RWPE1 (cell line): ENCODE measurements around the gene TMEM260.

Experiments used
- CTCF ChIA-PET: fragments of 350-600 bp; sonication (Branson Sonifier 250); formaldehyde crosslinking; extraction: SDS; loops from one replicate; lab custom pipeline; 2021; lab: Yijun Ruan, JAX
- POLR2A ChIA-PET: fragments of 400-600 bp; formaldehyde crosslinking; extraction: SDS; loops from one replicate; lab custom pipeline; 2020; ENCODE audit warnings: antibody characterized with exemption; ENCODE audit not compliant: low non-redundant PET; lab: Yijun Ruan, JAX
- DNase-seq: peaks from one replicate; pipeline ENCODE4 v3.0.0; 2012; ENCODE audit warnings: low spot score
- H3K27ac ChIP-seq: fragments of 450-650 bp; 2 replicates; pipeline ENCODE4 v1.5.1; 2017
- CTCF ChIP-seq: fragments of 450-650 bp; conservative IDR thresholded peaks from 2 replicates; pipeline ENCODE4 v1.5.1; 2017; ENCODE audit warnings: low read depth, mild to moderate bottlenecking

Gene TMEM260

GRCh38 chr14:56579345-56580220 is at the start of gene TMEM260:
Gene TMEM260 (plus strand): TSS chr14:56579798. CDS start chr14:56579915, 117 bp downstream.
- CTCF ChIA-PET = interaction anchor here (0.5 to 0.7 kb wide), 2 partner anchors 77 to 117 kb away, joined by 3 read pairs; no protein-coding TSS in a partner anchor
- peak within 1 kb of the TSS; percentile 75 for H3K27ac ChIP-seq

GRCh38 chr14:56532546-56532945 is 47.1 kb upstream of the TMEM260 start:
- ChIA-PET CTCF (no interaction called here), POLR2A (no interaction called here)
- no peak for DNase-seq
- no peak overlapping the region for H3K27ac ChIP-seq
- no peak for TF ChIP-seq CTCF

More at GRCh38 chr14:56579345-56580220, at the start of gene TMEM260:
- TF ChIP-seq CTCF = peak; percentile 93
- POLR2A ChIA-PET = interaction anchor here (0.6 kb wide), 1 partner anchor 745 kb away, joined by 4 read pairs; no protein-coding TSS in a partner anchor
- DNase-seq = peak; percentile 88

- no peak for TF ChIP-seq CTCF
- ChIA-PET CTCF (interaction anchor here (0.7 kb wide), 1 partner anchor 19 kb away, joined by 3 read pairs; no protein-coding TSS in a partner anchor), POLR2A (no interaction called here)
- DNase-seq = no peak
- H3K27ac ChIP-seq = no peak overlapping the region
These were observed 44.9 kb upstream of the TMEM260 start for GRCh38 chr14:56534656-56535055.

GRCh38 chr14:56539862-56540261 is 39.7 kb upstream of the TMEM260 start:
- no peak overlapping the region for H3K27ac ChIP-seq
- ChIA-PET POLR2A (no interaction called here), CTCF (interaction anchor here (0.6 kb wide), 1 partner anchor 12 kb away, joined by 3 read pairs; no protein-coding TSS in a partner anchor)
- TF ChIP-seq CTCF = no peak
- no peak for DNase-seq

GRCh38 chr14:56543436-56543835 is 36.2 kb upstream of the TMEM260 start:
- TF ChIP-seq CTCF = no peak
- POLR2A ChIA-PET = no interaction called here
- CTCF ChIA-PET = no interaction called here
- no peak for DNase-seq
- no peak overlapping the region for H3K27ac ChIP-seq

- ChIA-PET CTCF (interaction anchor here (0.6 kb wide), 1 partner anchor 1041 kb away, joined by 3 read pairs; no protein-coding TSS in a partner anchor), POLR2A (no interaction called here)
- no peak for DNase-seq
- H3K27ac ChIP-seq = no peak overlapping the region
- no peak for TF ChIP-seq CTCF
These were observed 29.9 kb upstream of the TMEM260 start for GRCh38 chr14:56549721-56550120.
